K562 (cell line): ENCODE measurements around the gene SFRP5. TPM values are rescaled to one million over a fixed set of nuclear protein-coding genes. Genes with fewer than 3 reads are reported as not detected.

Experiments used
- CCAR2 ChIP-seq: fragments of 200-400 bp; formaldehyde crosslinking; IDR thresholded peaks from 2 replicates; pipeline ENCODE4 v1.6.1; 2017; ENCODE audit warnings: mild to moderate bottlenecking, low read depth, low read length
- GTF3C2 ChIP-seq: IDR thresholded peaks from 3 replicates; pipeline ENCODE4 v1.6.1; 2011; ENCODE audit warnings: borderline replicate concordance, mild to moderate bottlenecking, moderate library complexity; ENCODE audit not compliant: insufficient read length; ENCODE audit errors: extremely low read depth
- MAZ ChIP-seq, 2 experiments: fragments of 450-650 bp in 1 of 2; sonication (generic) in 1 of 2; formaldehyde crosslinking; IDR thresholded peaks in 1 of 2; conservative IDR thresholded peaks in 1 of 2; 2 replicates each; pipeline versions ENCODE4 v1.4.0 to v1.5.0; 2020; ENCODE audit warnings: mild to moderate bottlenecking in 1 of 2, missing genetic modification reagents in 1 of 2
- NCOA2 ChIP-seq, 2 experiments: fragments of 450-650 bp; IDR thresholded peaks; 2 replicates each; pipeline ENCODE4 v1.6.1; 2018; ENCODE audit warnings: mild to moderate bottlenecking in 2 of 2, moderate library complexity in 1 of 2; ENCODE audit not compliant: partially characterized antibody in 2 of 2
- NELFE ChIP-seq: IDR thresholded peaks from 2 replicates; pipeline ENCODE4 v1.6.1; 2011; ENCODE audit warnings: mild to moderate bottlenecking; ENCODE audit not compliant: insufficient read depth, insufficient read length
- NR4A1 ChIP-seq, 2 experiments: fragments of 250-450 bp in 1 of 2; fragments of 450-650 bp in 1 of 2; sonication (Bioruptor Pico) in 1 of 2; IDR thresholded peaks; 2 replicates each; pipeline versions ENCODE4 v1.4.0 to v1.6.1; 2016 to 2020; ENCODE audit warnings: mild to moderate bottlenecking in 2 of 2, missing compliant biosample characterization in 1 of 2, missing genetic modification characterization in 1 of 2, moderate library complexity in 1 of 2
- SMARCC2 ChIP-seq: fragments of 450-650 bp; IDR thresholded peaks from 2 replicates; pipeline ENCODE4 v1.6.1; 2017; ENCODE audit warnings: antibody characterized with exemption, moderate library complexity, mild to moderate bottlenecking, low read depth
- TBL1XR1 ChIP-seq, 2 experiments: IDR thresholded peaks; 2 replicates each; pipeline ENCODE4 v1.6.1; 2012; ENCODE audit warnings: improper control_type of control experiment in 2 of 2, low read length in 2 of 2, mild to moderate bottlenecking in 1 of 2
- ZNF551 ChIP-seq: fragments of 250-450 bp; sonication (Bioruptor Pico); IDR thresholded peaks from 2 replicates; pipeline ENCODE4 v1.5.0; 2021; ENCODE audit warnings: mild to moderate bottlenecking, moderate library complexity
- ZSCAN29 ChIP-seq: fragments of 450-650 bp; IDR thresholded peaks from 2 replicates; pipeline ENCODE4 v1.6.1; 2017
- polyA plus RNA-seq, 8 experiments: library from polyadenylated mRNA; depleted of rRNA in 4 of 8; stranded (reverse) in 5 of 8; unstranded in 3 of 8; fragments of >200 nt; fragmentation: Nextera tagmentation in 2 of 8; fragmentation: Illumina TruSeq in 1 of 8; extraction: Ambion mirVana in 2 of 8; extraction: Trizol in 1 of 8; gene quantifications; 2 replicates each; pipeline versions ENCODE4 v1.2.1 to v1.2.3, GENCODE V29; 2011 to 2014; ENCODE audit warnings: inconsistent platforms in 1 of 8, missing spikeins in 1 of 8
- total RNA-seq, 7 experiments: library from RNA; depleted of rRNA in 6 of 7; stranded (reverse); fragments of >200 nt in 6 of 7; fragmentation: Illumina TruSeq in 2 of 7; extraction: Trizol in 2 of 7; gene quantifications; 2 replicates each; pipeline versions ENCODE4 v1.2.1 to v1.2.3, GENCODE V29; 2011 to 2021; ENCODE audit warnings: low replicate concordance in 1 of 7
- TF ChIP-seq, protein P1 (sequence below): fragments of 450-650 bp; IDR thresholded peaks from 2 replicates; pipeline ENCODE4 v1.6.1; 2016; ENCODE audit warnings: low read depth

Gene SFRP5
- total and polyA plus RNA-seq, 9 of the 15 experiments (the other 6 are each of a cell fraction or from before 2014, with no cell fraction given), result 0.07 to 0.29 (median 0.13) TPM; not detected in 3

DNA sequence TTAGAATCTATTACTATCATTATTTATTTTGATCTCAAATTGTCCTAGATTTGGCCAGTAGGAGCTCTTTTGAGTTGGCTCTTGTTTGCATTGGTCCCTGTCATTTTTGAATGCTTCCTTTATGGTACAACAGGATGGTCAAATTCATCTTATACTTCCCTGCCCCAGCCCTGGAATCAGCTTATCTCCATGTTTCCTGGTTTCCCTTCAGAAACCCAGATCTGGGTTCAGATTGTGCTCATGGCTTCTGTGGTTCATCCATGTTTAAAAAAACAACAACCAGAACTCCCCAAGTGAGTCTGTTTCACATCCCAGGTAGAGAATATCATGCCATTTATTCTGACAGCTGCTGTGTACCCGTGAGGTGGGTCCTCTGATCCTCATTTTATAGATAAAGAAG, 24.2 kb downstream of the SFRP5 start (continued):
- TF ChIP-seq, protein P1, sequence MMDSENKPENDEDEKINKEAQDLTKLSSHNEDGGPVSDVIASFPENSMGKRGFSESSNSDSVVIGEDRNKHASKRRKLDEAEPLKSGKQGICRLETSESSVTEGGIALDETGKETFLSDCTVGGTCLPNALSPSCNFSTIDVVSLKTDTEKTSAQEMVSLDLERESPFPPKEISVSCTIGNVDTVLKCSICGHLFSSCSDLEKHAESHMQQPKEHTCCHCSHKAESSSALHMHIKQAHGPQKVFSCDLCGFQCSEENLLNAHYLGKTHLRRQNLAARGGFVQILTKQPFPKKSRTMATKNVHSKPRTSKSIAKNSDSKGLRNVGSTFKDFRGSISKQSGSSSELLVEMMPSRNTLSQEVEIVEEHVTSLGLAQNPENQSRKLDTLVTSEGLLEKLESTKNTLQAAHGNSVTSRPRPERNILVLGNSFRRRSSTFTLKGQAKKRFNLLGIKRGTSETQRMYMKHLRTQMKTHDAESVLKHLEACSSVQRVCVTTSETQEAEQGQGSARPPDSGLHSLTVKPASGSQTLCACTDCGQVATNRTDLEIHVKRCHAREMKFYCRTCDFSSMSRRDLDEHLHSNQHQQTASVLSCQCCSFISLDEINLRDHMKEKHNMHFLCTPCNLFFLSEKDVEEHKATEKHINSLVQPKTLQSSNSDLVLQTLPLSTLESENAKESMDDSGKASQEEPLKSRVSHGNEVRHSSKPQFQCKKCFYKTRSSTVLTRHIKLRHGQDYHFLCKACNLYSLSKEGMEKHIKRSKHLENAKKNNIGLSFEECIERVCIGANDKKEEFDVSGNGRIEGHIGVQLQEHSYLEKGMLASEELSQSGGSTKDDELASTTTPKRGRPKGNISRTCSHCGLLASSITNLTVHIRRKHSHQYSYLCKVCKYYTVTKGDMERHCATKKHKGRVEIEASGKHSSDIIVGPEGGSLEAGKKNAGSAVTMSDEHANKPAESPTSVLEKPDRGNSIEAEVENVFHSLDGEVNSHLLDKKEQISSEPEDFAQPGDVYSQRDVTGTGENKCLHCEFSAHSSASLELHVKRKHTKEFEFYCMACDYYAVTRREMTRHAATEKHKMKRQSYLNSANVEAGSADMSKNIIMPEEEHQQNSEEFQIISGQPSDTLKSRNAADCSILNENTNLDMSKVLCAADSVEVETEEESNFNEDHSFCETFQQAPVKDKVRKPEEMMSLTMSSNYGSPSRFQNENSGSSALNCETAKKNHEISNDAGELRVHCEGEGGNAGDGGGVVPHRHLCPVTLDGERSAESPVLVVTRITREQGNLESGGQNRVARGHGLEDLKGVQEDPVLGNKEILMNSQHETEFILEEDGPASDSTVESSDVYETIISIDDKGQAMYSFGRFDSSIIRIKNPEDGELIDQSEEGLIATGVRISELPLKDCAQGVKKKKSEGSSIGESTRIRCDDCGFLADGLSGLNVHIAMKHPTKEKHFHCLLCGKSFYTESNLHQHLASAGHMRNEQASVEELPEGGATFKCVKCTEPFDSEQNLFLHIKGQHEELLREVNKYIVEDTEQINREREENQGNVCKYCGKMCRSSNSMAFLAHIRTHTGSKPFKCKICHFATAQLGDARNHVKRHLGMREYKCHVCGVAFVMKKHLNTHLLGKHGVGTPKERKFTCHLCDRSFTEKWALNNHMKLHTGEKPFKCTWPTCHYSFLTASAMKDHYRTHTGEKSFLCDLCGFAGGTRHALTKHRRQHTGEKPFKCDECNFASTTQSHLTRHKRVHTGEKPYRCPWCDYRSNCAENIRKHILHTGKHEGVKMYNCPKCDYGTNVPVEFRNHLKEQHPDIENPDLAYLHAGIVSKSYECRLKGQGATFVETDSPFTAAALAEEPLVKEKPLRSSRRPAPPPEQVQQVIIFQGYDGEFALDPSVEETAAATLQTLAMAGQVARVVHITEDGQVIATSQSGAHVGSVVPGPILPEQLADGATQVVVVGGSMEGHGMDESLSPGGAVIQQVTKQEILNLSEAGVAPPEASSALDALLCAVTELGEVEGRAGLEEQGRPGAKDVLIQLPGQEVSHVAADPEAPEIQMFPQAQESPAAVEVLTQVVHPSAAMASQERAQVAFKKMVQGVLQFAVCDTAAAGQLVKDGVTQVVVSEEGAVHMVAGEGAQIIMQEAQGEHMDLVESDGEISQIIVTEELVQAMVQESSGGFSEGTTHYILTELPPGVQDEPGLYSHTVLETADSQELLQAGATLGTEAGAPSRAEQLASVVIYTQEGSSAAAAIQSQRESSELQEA, result no peak
- TF ChIP-seq MAZ (CRISPR knock-in tag; conservative IDR thresholded peaks at IDR 0.05 in 1 of 2, IDR thresholded peaks at IDR 0.05 in 1 of 2), result no peak
- TF ChIP-seq NR4A1 (CRISPR knock-in tag; IDR thresholded peaks at IDR 0.05), result no peak
- no peak for TF ChIP-seq NR4A1 (tag; IDR thresholded peaks at IDR 0.05)
- TF ChIP-seq ZNF551 (CRISPR knock-in tag), result no peak
- TF ChIP-seq NCOA2 (IDR thresholded peaks at IDR 0.05; ENCODE audit: partially characterized antibody in 2 of 2), result no peak
- no peak for TF ChIP-seq ZSCAN29
- no peak for TF ChIP-seq GTF3C2
- TF ChIP-seq SMARCC2, result no peak
- TF ChIP-seq CCAR2, result no peak
- no peak for TF ChIP-seq TBL1XR1 (IDR thresholded peaks at IDR 0.05; ENCODE audit: low read length in 2 of 2)
- TF ChIP-seq NELFE, result no peak
